NCI-H82 treated with DMSO at 0.1 percent for 48 hours (cell line): ENCODE data around the gene FA2H.
"Not testable (repeated sequence)": the region's sequence is repeated elsewhere in the genome, so short reads cannot be mapped to it uniquely, and the experiment has no call there.

Source experiments
- DNase-seq: peaks from one replicate; lab custom pipeline; 2025; ENCODE audit not compliant: unreplicated experiment; lab: John Stamatoyannopoulos, UW

Gene FA2H

GRCh38 chr16:74770831-74771526 is 3.6 kb downstream of the FA2H start:
- DNase-seq, result no peak

DNA sequence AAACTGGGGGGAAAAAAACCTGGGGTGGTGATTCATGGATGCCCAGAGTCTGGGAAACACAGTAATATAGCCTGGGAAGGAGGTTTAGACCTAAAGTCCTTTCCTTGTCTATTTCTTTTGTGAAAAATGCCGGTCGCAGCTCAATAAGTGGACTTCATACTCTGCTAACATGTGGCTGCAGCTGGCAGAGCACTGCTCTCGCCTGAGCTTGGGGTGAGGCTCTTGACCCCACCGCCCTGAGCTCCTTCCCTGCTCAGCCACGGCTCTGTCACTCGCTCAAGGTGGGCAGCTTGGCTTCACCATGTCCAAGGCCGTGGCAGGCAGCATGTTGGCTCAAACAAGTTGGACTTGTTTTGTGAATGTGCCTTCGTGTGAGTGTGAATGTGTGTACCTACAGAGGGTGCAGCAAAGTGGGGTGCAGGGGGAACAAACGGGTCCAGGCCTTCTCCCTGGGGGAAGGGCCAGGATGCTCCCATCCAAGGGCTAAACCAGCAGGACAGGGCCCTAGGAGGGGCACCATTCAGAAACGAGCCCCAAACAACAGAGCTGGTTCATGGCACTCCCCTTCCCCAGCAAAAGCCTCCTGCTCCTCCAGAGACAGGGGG is 4.9 kb downstream of the FA2H start:
- DNase-seq, result no peak

- no peak for DNase-seq
Observed at GRCh38 chr16:74768239-74768638, 6.4 kb downstream of the FA2H start.

GRCh38 chr16:74767749-74768148 is 6.9 kb downstream of the FA2H start:
- DNase-seq, result no peak

DNA sequence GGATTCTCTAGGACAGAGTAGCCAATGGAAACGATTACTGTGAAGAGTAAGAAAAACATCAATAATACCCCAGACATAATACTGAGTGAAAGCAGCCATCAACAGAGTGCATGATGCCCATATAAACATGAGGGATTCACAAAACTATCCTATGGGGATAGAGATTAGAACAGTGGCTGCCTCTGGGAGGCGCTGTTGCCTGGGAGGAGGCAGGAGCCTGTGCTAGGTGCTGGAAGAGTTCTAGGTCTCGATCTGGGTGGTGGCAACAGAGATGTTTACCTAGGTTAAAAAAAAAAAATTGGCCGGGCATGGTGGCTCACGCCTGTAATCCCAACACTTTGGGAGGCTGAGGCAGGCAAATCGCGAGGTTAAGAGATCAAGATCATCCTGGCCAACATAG is 7.9 kb downstream of the FA2H start:
- no peak for DNase-seq

DNA sequence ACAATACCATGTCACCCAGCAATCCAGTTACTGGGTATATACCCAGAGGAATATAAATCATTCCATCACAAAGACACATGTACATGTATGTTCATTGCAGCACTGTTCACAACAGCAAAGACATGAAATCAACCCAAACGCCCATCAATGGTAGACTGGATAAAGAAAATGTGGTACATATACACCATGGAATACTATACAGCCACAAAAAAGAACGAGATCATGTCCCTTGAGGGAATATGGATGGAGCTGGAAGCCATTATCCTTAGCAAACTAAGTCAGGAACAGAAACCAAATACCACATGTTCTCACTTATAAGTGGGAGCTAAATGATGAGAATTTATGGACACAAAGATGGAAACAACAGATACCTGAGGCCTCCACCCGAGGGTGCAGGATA is 10.4 kb downstream of the FA2H start:
- DNase-seq, result not testable (repeated sequence)

DNA sequence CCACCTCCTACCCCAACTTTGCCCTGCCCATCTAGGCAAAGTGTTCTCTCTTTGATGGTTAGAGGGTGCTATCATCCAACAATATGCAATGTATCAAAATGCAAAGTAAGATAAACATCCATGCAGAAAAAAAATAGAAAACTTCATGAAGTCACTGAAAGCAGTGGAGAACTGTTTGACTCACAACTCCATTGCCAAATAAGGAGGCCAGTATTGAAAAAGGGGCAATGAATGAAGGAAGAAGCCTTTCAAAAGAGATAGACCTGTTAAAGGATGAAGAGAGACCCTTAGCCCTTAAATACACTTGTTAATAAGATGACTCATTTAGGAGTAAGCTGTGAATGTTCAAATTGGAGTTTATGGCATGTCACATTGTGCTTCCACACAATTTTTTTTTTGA is 13.0 kb downstream of the FA2H start:
- DNase-seq, result no peak

DNA sequence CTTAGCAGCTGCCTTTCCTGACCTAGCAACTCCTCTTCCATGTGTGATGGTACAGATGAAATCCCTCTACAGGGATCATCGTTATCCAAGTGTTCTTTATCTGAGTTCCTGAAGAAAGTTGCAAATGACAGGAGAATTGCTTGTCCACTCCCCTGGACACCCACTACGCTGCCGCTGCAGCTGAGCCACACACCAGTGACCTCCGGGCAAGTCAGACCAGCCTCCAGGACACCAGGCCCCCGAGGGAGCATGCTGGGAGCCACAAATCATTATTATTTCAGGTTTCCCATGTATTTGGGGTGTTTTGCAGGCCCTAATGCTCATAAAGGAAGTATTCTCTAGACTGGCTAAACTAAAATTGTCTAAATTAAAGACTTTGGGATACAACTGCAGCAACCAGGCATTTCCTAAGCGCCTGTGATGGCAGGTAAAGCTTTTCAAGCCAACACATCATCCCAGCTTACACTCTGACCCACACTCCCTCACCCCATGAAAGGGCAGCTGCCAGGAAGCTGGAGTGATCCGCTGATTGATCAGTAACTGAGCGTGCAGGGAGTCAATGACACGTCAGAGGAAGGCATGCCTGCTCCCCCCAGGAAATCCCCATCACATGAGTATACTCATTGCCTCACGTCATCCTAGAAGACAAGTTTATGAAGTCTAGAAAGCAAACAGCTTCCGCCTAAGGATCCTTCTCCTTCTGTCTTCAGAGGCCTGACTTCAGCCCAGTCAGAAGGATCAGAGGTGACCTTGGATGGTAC is 14.4 kb downstream of the FA2H start:
- DNase-seq, result no peak

GRCh38 chr16:74759564-74759963 is 15.1 kb downstream of the FA2H start:
- DNase-seq, result no peak

GRCh38 chr16:74758801-74759200 is 15.8 kb downstream of the FA2H start:
- DNase-seq, result no peak

- no peak for DNase-seq
Observed at GRCh38 chr16:74757349-74757748, 17.3 kb downstream of the FA2H start.

GRCh38 chr16:74756203-74756602 is 18.4 kb downstream of the FA2H start:
- no peak for DNase-seq

GRCh38 chr16:74753180-74753579 is 21.4 kb downstream of the FA2H start:
- DNase-seq, result no peak

GRCh38 chr16:74752756-74753155 is 21.9 kb downstream of the FA2H start:
- DNase-seq, result no peak

DNA sequence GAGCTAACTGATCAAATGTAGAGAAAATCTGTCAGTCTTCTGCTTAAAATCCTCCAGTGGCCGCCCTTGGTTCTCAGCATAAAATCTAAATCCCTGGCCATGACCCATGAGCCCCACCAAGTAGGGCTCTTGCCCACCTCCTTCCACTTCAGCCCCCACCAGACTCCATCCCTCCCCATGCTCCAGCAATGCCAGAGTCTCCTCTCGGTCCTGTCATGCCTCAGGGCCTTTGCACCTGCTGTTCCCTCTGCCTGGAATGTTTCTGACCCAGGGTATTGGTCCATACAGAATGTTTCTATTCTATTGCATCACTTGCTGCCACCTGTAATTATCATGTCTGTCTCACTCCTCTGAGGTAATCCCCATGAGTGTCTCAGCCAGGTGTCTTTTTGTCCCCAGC is 22.4 kb downstream of the FA2H start:
- no peak for DNase-seq

- no peak for DNase-seq
Observed at GRCh38 chr16:74751658-74752057, 23.0 kb downstream of the FA2H start.

- DNase-seq, result no peak
Observed at GRCh38 chr16:74749291-74750055, 25.1 kb downstream of the FA2H start.

- no peak for DNase-seq
Observed at GRCh38 chr16:74748616-74749026, 26.0 kb downstream of the FA2H start.

- no peak for DNase-seq
Observed at GRCh38 chr16:74747716-74748615, 26.7 kb downstream of the FA2H start.

- DNase-seq, result no peak
Observed at GRCh38 chr16:74745926-74746325, 28.7 kb downstream of the FA2H start.
